ENCODE results near the gene KCNG2. TPM values are rescaled to one million over a fixed set of nuclear protein-coding genes. Genes with fewer than 3 reads are reported as not detected.

KCNG2 gene
- total and polyA plus RNA-seq, 2 of the 13 experiments (the other 11 are each of a cell fraction or from before 2014, with no cell fraction given), result not detected

DNA sequence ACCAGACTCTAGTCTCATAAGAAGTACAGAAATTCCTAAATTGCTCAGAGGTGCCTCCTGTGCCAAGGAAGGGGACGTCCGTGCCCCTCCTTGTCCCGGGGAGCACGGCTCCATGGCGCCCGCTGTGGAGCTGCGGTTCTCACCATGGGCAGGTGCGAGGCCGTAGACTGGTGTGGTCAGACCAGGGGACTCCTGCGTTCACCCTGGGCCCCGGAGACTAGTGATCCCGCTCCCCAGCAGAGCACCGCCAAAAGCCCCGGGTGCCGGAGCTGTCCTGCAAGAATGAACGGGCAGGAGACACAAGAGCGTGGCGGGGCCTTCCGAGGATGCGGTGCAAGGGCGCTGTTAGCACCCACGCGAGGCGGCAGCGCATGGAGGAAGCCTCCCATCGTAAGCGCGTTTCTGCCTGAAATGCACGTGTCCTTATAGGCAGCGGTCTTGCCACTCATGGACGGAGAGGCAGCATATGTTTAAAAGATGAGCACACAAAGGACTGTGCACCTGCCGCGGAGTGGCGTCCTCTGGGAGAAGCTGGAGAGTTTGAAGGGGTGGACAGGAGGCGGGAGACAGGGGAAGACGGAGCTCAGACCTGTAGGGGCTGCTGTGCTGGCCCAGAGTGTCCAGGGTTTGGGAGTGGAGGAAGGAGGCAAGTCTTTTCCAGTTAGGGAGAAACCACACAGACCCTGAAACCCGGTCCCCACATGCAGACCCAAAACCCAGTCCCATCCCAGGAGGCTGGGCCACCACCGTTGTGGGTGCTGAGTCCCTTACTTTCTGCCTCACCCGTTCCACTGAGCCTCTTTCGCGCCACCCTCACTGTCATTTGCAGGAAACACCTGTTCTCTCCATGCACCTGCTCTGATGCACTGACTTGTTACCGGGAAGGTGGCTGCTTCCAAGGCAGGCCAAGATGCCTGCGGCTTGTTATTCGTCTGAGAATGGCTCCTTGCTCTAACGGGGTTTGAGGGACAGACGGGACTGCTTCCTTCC lies 7.5 kb upstream of the KCNG2 start:
- H4K20me1 ChIP-seq (ENCODE audit: insufficient read depth, low read length), result no peaks in the 10 kb centered on the region
- H2AFZ ChIP-seq (ENCODE audit: low read length), result no peak overlapping the region
- no peak overlapping the region for H3K27ac ChIP-seq (ENCODE audit: extremely low read length, insufficient read depth, low read length)
- in situ Hi-C loops (cut with HindIII; ENCODE audit: extremely low pct_ligation_motif_present, low pct_unique_long_range_greater_than_20kb), result no loop called here
- BruUV-seq (replicated peaks), result no TSS peak
- no peaks in the 10 kb centered on the region for H3K9me3 ChIP-seq (ENCODE audit: low read length)
- intact Hi-C loops (cut with micrococcal nuclease; ENCODE audit: unreplicated experiment), result no loop called here
- H3K4me3 ChIP-seq (replicated peaks in 1 of 3; ENCODE audit: insufficient read depth in 1 of 3, low read depth in 2 of 3, low read length in 3 of 3), result no peak overlapping the region
- 66% methylated on average over 39 of the region's 46 CpGs for WGBS (ENCODE audit: low lambda C conversion rate)
- ATAC-seq, result no peak
- H3K4me2 ChIP-seq (ENCODE audit: low read depth, low read length), result no peak overlapping the region
- CTCF ChIA-PET (ENCODE audit: low intra/inter-chr PET ratio, low total read pairs), result no interaction called here
- no peak for DNase-seq (ENCODE audit: low spot score)
- FAIRE-seq, result no peak
- no peaks in the 10 kb centered on the region for H3K36me3 ChIP-seq (replicated peaks in 1 of 2; ENCODE audit: control insufficient read depth in 1 of 2, insufficient read depth in 2 of 2, low read length in 2 of 2)
- POLR2A ChIA-PET, result interaction anchor here (1.0 kb wide), 1 partner anchor 174 kb away, joined by 3 read pairs; the partner anchor contains the start of gene HSBP1L1
- no peak for TF ChIP-seq REPIN1 (CRISPR knock-in tag; IDR thresholded peaks at IDR 0.05; ENCODE audit: borderline replicate concordance, low read depth)
- TF ChIP-seq, protein P1, sequence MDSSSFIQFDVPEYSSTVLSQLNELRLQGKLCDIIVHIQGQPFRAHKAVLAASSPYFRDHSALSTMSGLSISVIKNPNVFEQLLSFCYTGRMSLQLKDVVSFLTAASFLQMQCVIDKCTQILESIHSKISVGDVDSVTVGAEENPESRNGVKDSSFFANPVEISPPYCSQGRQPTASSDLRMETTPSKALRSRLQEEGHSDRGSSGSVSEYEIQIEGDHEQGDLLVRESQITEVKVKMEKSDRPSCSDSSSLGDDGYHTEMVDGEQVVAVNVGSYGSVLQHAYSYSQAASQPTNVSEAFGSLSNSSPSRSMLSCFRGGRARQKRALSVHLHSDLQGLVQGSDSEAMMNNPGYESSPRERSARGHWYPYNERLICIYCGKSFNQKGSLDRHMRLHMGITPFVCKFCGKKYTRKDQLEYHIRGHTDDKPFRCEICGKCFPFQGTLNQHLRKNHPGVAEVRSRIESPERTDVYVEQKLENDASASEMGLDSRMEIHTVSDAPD (CRISPR knock-in tag; IDR thresholded peaks at IDR 0.05), result no peak
- no peak for TF ChIP-seq KDM2A (CRISPR knock-in tag; IDR thresholded peaks at IDR 0.05; ENCODE audit: borderline replicate concordance, low read depth)
- TF ChIP-seq, protein P2, sequence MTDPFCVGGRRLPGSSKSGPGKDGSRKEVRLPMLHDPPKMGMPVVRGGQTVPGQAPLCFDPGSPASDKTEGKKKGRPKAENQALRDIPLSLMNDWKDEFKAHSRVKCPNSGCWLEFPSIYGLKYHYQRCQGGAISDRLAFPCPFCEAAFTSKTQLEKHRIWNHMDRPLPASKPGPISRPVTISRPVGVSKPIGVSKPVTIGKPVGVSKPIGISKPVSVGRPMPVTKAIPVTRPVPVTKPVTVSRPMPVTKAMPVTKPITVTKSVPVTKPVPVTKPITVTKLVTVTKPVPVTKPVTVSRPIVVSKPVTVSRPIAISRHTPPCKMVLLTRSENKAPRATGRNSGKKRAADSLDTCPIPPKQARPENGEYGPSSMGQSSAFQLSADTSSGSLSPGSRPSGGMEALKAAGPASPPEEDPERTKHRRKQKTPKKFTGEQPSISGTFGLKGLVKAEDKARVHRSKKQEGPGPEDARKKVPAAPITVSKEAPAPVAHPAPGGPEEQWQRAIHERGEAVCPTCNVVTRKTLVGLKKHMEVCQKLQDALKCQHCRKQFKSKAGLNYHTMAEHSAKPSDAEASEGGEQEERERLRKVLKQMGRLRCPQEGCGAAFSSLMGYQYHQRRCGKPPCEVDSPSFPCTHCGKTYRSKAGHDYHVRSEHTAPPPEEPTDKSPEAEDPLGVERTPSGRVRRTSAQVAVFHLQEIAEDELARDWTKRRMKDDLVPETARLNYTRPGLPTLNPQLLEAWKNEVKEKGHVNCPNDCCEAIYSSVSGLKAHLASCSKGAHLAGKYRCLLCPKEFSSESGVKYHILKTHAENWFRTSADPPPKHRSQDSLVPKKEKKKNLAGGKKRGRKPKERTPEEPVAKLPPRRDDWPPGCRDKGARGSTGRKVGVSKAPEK (CRISPR knock-in tag; IDR thresholded peaks at IDR 0.05; ENCODE audit: borderline replicate concordance), result no peak
- TF ChIP-seq ZMYM3 (CRISPR knock-in tag; IDR thresholded peaks at IDR 0.05), result no peak
- TF ChIP-seq HCFC1 (IDR thresholded peaks at IDR 0.05; ENCODE audit: low read depth, low read length), result no peak
- TF ChIP-seq POLR2A (IDR thresholded peaks at IDR 0.05; ENCODE audit: insufficient read depth in 1 of 2, low read depth in 2 of 2, low read length in 2 of 2), result no peak
- TF ChIP-seq THYN1 (CRISPR knock-in tag; IDR thresholded peaks at IDR 0.05; ENCODE audit: borderline replicate concordance, low read depth), result no peak
- no peak for TF ChIP-seq ZKSCAN1 (IDR thresholded peaks at IDR 0.05; ENCODE audit: low read length)
- no peak for TF ChIP-seq ZNF441 (CRISPR knock-in tag; IDR thresholded peaks at IDR 0.05; ENCODE audit: borderline replicate concordance)
- no peak for TF ChIP-seq MBD4 (IDR thresholded peaks at IDR 0.05; ENCODE audit: borderline replicate concordance, low read length)
- no peak for TF ChIP-seq TOE1 (CRISPR knock-in tag; IDR thresholded peaks at IDR 0.05)
- TF ChIP-seq, protein P3, sequence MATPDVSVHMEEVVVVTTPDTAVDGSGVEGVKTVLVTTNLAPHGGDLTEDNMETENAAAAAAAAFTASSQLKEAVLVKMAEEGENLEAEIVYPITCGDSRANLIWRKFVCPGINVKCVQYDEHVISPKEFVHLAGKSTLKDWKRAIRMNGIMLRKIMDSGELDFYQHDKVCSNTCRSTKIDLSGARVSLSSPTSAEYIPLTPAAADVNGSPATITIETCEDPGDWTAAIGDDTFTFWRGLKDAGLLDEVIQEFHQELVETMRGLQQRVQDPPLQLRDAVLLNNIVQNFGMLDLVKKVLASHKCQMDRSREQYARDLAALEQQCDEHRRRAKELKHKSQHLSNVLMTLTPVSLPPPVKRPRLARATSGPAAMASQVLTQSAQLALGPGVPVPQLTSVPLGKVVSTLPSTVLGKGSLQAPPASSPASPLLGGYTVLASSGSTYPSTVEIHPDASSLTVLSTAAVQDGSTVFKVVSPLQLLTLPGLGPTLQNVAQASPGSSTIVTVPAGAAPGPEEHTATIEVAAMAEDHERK (CRISPR knock-in tag; IDR thresholded peaks at IDR 0.05; ENCODE audit: low read depth), result no peak
- no peak for TF ChIP-seq ZNF333 (CRISPR knock-in tag; IDR thresholded peaks at IDR 0.05; ENCODE audit: borderline replicate concordance)
- TF ChIP-seq XBP1 (CRISPR knock-in tag; IDR thresholded peaks at IDR 0.05), result no peak
- TF ChIP-seq, protein P4, sequence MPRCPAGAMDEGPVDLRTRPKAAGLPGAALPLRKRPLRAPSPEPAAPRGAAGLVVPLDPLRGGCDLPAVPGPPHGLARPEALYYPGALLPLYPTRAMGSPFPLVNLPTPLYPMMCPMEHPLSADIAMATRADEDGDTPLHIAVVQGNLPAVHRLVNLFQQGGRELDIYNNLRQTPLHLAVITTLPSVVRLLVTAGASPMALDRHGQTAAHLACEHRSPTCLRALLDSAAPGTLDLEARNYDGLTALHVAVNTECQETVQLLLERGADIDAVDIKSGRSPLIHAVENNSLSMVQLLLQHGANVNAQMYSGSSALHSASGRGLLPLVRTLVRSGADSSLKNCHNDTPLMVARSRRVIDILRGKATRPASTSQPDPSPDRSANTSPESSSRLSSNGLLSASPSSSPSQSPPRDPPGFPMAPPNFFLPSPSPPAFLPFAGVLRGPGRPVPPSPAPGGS (CRISPR knock-in tag; IDR thresholded peaks at IDR 0.05), result no peak
- H3K27me3 ChIP-seq (ENCODE audit: control insufficient read depth in 1 of 2, insufficient read depth in 2 of 2, low read length in 2 of 2), result peaks cover 5 to 26% of the 10 kb centered on the region in 2 experiments; a peak in 4 of 5 replicates
- H3K9ac ChIP-seq (ENCODE audit: insufficient read depth, low read depth, low read length), result no peak overlapping the region
- H3K79me2 ChIP-seq (ENCODE audit: insufficient read depth, low read length), result no peaks in the 10 kb centered on the region
- H3K4me1 ChIP-seq (ENCODE audit: insufficient read depth, low read length), result peaks cover 32% of the 10 kb centered on the region

Data from HepG2 (cell line).